Neural progenitor cell (in vitro differentiated cells): ENCODE results near the gene GUCY1A2. TPM values are rescaled to one million over a fixed set of nuclear protein-coding genes. Genes with fewer than 3 reads are reported as not detected.
A peak's percentile ranks its signal among the peaks of the same experiment; 100 is the strongest.
"Not testable (repeated sequence)": the region's sequence is repeated elsewhere in the genome, so short reads cannot be mapped to it uniquely, and the experiment has no call there.

Experiments used
- DNase-seq: peaks from one replicate; pipeline ENCODE4 v3.0.0-alpha.2; 2016; ENCODE audit warnings: low spot score
- H2AFZ ChIP-seq: fragments of 200-600 bp; sonication (generic); replicated peaks from 2 replicates; pipeline ENCODE4 v1.6.1; 2016; ENCODE audit warnings: antibody characterized with exemption
- H3F3A ChIP-seq: fragments of 200-600 bp; sonication (generic); 2 replicates; pipeline ENCODE4 v1.6.1; 2016; ENCODE audit warnings: antibody characterized with exemption, low read depth
- H3K27ac ChIP-seq: fragments of 200-600 bp; sonication (generic); 2 replicates; pipeline ENCODE4 v1.5.1; 2016; ENCODE audit warnings: mild to moderate bottlenecking
- H3K27me3 ChIP-seq: fragments of 200-600 bp; sonication (generic); 2 replicates; pipeline ENCODE4 v1.6.1; 2016; ENCODE audit warnings: mild to moderate bottlenecking, moderate library complexity
- H3K36me3 ChIP-seq: fragments of 200-600 bp; sonication (generic); 2 replicates; pipeline ENCODE4 v1.5.1; 2016
- H3K4me1 ChIP-seq: fragments of 200-600 bp; sonication (generic); 2 replicates; pipeline ENCODE4 v1.6.1; 2016; ENCODE audit warnings: mixed run types
- H3K4me2 ChIP-seq: fragments of 200-600 bp; sonication (generic); 2 replicates; pipeline ENCODE4 v1.6.1; 2016
- H3K4me3 ChIP-seq: fragments of 200-600 bp; sonication (generic); 2 replicates; pipeline ENCODE4 v1.5.1; 2016
- H3K79me2 ChIP-seq: fragments of 200-600 bp; sonication (generic); 2 replicates; pipeline ENCODE4 v1.6.1; 2016; ENCODE audit warnings: low read depth
- H3K9ac ChIP-seq: fragments of 200-600 bp; sonication (generic); 2 replicates; pipeline ENCODE4 v1.6.1; 2016
- H3K9me3 ChIP-seq: fragments of 200-600 bp; sonication (generic); 2 replicates; pipeline ENCODE4 v1.5.1; 2016; ENCODE audit warnings: low read depth
- H4K20me1 ChIP-seq: fragments of 200-600 bp; sonication (generic); 2 replicates; pipeline ENCODE4 v1.6.1; 2016; ENCODE audit warnings: low read depth
- H3K27ac Mint-ChIP-seq: 3 replicates; pipeline ENCODE4 v1.8.0; 2021; ENCODE audit warnings: mixed read lengths
- H3K27me3 Mint-ChIP-seq: 2 replicates; pipeline ENCODE4 v1.8.0; 2022; ENCODE audit warnings: low read depth, mild to moderate bottlenecking, inconsistent platforms, moderate library complexity, mixed read lengths; ENCODE audit not compliant: insufficient read depth
- H3K36me3 Mint-ChIP-seq: 3 replicates; pipeline ENCODE4 v1.8.0; 2021; ENCODE audit warnings: mixed read lengths
- H3K4me1 Mint-ChIP-seq: 3 replicates; pipeline ENCODE4 v1.8.0; 2021; ENCODE audit warnings: mixed read lengths
- H3K4me3 Mint-ChIP-seq: 3 replicates; pipeline ENCODE4 v1.8.0; 2021; ENCODE audit warnings: mild to moderate bottlenecking, moderate library complexity, mixed read lengths
- H3K9me3 Mint-ChIP-seq: 3 replicates; pipeline ENCODE4 v1.8.0; 2020; ENCODE audit warnings: mixed read lengths
- CTCF ChIP-seq: fragments of 200-600 bp; sonication (generic); IDR thresholded peaks from 2 replicates; pipeline ENCODE4 v1.5.1; 2017; ENCODE audit warnings: antibody characterized with exemption, mild to moderate bottlenecking
- EZH2 ChIP-seq: fragments of 200-600 bp; sonication (generic); IDR thresholded peaks from 2 replicates; pipeline ENCODE4 v1.6.1; 2017; ENCODE audit warnings: antibody characterized with exemption, mild to moderate bottlenecking, moderate library complexity
- EZH2phosphoT487 ChIP-seq: fragments of 200-600 bp; sonication (generic); IDR thresholded peaks from 2 replicates; pipeline ENCODE4 v1.6.1; 2017; ENCODE audit warnings: antibody characterized with exemption
- total RNA-seq: library from RNA; depleted of rRNA; stranded (reverse); fragments of >200 nt; gene quantifications from 2 replicates; pipeline ENCODE4 v1.2.3, GENCODE V29; 2015; ENCODE audit warnings: low replicate concordance

The GUCY1A2 gene
- total RNA-seq, 1 donor from 2014 or later = 0.54 TPM

- Histone ChIP-seq H3K27me3 (no peaks in the 10 kb centered on the region), H3K4me2 (no peak overlapping the region), H3K9ac (no peak overlapping the region), H3K79me2 (no peaks in the 10 kb centered on the region), H3K4me3 (no peak overlapping the region), H3F3A (no peaks in the 10 kb centered on the region), H3K27ac (no peak overlapping the region), H2AFZ (no peak overlapping the region), H3K9me3 (no peaks in the 10 kb centered on the region), H3K36me3 (no peaks in the 10 kb centered on the region), H4K20me1 (no peaks in the 10 kb centered on the region), H3K4me1 (no peaks in the 10 kb centered on the region)
- H3K27me3 Mint-ChIP-seq = no peaks in the 10 kb centered on the region
- H3K4me3 Mint-ChIP-seq = no peak overlapping the region
- TF ChIP-seq CTCF (no peak), EZH2 (no peak), EZH2phosphoT487 (no peak)
- DNase-seq = no peak
- no peaks in the 10 kb centered on the region for H3K36me3 Mint-ChIP-seq
- H3K27ac Mint-ChIP-seq = no peak overlapping the region
- H3K4me1 Mint-ChIP-seq = no peaks in the 10 kb centered on the region
- no peaks in the 10 kb centered on the region for H3K9me3 Mint-ChIP-seq
Measured at GRCh38 chr11:106827687-106828086, 190.6 kb downstream of the GUCY1A2 start.

GRCh38 chr11:106826558-106826957 lies 191.7 kb downstream of the GUCY1A2 start:
- not testable (repeated sequence) for H3K27me3 Mint-ChIP-seq, H3K4me3 ChIP-seq, H3K79me2 ChIP-seq, H3K4me2 ChIP-seq, H3K27ac Mint-ChIP-seq, H2AFZ ChIP-seq, H3K27me3 ChIP-seq, DNase-seq, H3K4me1 Mint-ChIP-seq, H3K9me3 Mint-ChIP-seq, H3K36me3 ChIP-seq, H4K20me1 ChIP-seq, H3K36me3 Mint-ChIP-seq, H3K9me3 ChIP-seq, H3K27ac ChIP-seq, H3K9ac ChIP-seq, H3K4me1 ChIP-seq, H3F3A ChIP-seq, H3K4me3 Mint-ChIP-seq

GRCh38 chr11:106821826-106822225 lies 196.4 kb downstream of the GUCY1A2 start:
- Histone ChIP-seq H3K4me2 (no peak overlapping the region), H4K20me1 (no peaks in the 10 kb centered on the region), H3F3A (no peaks in the 10 kb centered on the region), H3K4me3 (no peak overlapping the region), H3K79me2 (no peaks in the 10 kb centered on the region), H3K36me3 (no peaks in the 10 kb centered on the region), H3K9me3 (no peaks in the 10 kb centered on the region), H3K9ac (no peak overlapping the region), H3K27ac (no peak overlapping the region), H3K27me3 (no peaks in the 10 kb centered on the region), H2AFZ (no peak overlapping the region), H3K4me1 (peaks cover 10% of the 10 kb centered on the region)
- no peak for DNase-seq
- H3K4me1 Mint-ChIP-seq = peaks cover 17% of the 10 kb centered on the region
- H3K36me3 Mint-ChIP-seq = no peaks in the 10 kb centered on the region
- TF ChIP-seq CTCF (no peak), EZH2phosphoT487 (no peak), EZH2 (no peak)
- H3K27ac Mint-ChIP-seq = no peak overlapping the region
- H3K27me3 Mint-ChIP-seq = no peaks in the 10 kb centered on the region
- no peak overlapping the region for H3K4me3 Mint-ChIP-seq
- H3K9me3 Mint-ChIP-seq = no peaks in the 10 kb centered on the region

DNA sequence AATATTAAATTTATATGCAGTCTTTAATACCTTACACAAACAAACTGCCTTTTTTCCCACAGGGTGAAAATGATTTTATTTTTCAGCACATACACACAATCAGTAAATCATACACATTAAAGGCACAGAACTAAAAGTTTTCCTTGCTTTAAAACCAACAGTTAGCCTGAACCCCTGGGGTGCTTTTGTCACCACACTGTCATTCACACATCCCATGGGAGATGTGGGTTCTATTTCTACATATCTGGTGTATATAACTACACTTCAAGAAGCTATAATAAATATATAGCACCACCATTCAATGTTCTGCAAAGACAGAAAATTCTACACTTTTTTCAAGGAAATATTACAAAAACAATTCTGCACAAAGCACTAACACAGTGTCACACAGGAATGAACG lies 197.0 kb downstream of the GUCY1A2 start:
- no peaks in the 10 kb centered on the region for H3F3A ChIP-seq
- DNase-seq = peak; percentile 58
- no peak overlapping the region for H3K27ac ChIP-seq

More for the DNA sequence above, 197.0 kb downstream of the GUCY1A2 start:
- no peak overlapping the region for H3K4me3 ChIP-seq
- Mint-ChIP-seq H3K36me3 (no peaks in the 10 kb centered on the region), H3K27ac (no peak overlapping the region), H3K4me3 (no peak overlapping the region), H3K27me3 (no peaks in the 10 kb centered on the region), H3K4me1 (peaks cover 17% of the 10 kb centered on the region), H3K9me3 (no peaks in the 10 kb centered on the region)
- H3K4me2 ChIP-seq = peak overlapping the region; percentile 24
- H3K36me3 ChIP-seq = no peaks in the 10 kb centered on the region
- no peak overlapping the region for H2AFZ ChIP-seq
- H3K9me3 ChIP-seq = no peaks in the 10 kb centered on the region
- H3K27me3 ChIP-seq = no peaks in the 10 kb centered on the region
- H3K9ac ChIP-seq = no peak overlapping the region
- TF ChIP-seq EZH2 (no peak), EZH2phosphoT487 (no peak), CTCF (no peak)
- H3K4me1 ChIP-seq = peaks cover 10% of the 10 kb centered on the region
- H4K20me1 ChIP-seq = no peaks in the 10 kb centered on the region
- no peaks in the 10 kb centered on the region for H3K79me2 ChIP-seq
